Effector CD4-positive, alpha-beta T cell (primary cell): ENCODE results near the gene MFAP5. TPM values are rescaled to one million over a fixed set of nuclear protein-coding genes. Genes with fewer than 3 reads are reported as not detected.

Experiments used
- DNase-seq: peaks from one replicate; pipeline ENCODE4 v3.0.0-alpha.2; 2020
- total RNA-seq: gene quantifications from one replicate; lab custom pipeline; 2026; lab: John Stamatoyannopoulos, UW

MFAP5 gene
- not detected for total RNA-seq

GRCh38 chr12:8662593-8662992 is at the start of gene MFAP5:
TSS of gene MFAP5 (minus strand) at chr12:8662826. CDS start at chr12:8662104, 722 bp downstream.
- no peak for DNase-seq

GRCh38 chr12:8709124-8709830 is 46.7 kb upstream of the MFAP5 start:
- DNase-seq, result no peak

- no peak for DNase-seq
These were observed 39.5 kb upstream of the MFAP5 start for GRCh38 chr12:8702159-8702558.

- DNase-seq, result no peak
These were observed 38.5 kb upstream of the MFAP5 start for GRCh38 chr12:8701046-8701660.

GRCh38 chr12:8699714-8700113 is 37.1 kb upstream of the MFAP5 start:
- no peak for DNase-seq

GRCh38 chr12:8698879-8699278 is 36.3 kb upstream of the MFAP5 start:
- no peak for DNase-seq

GRCh38 chr12:8698132-8698851 is 35.7 kb upstream of the MFAP5 start:
- DNase-seq, result peak; percentile 18

- DNase-seq, result peak; percentile 63
These were observed 35.0 kb upstream of the MFAP5 start, which contains the start of gene RIMKLB for GRCh38 chr12:8697476-8698131. TSS of gene RIMKLB (plus strand) at chr12:8697991. CDS start at chr12:8713867, 15,876 bp downstream.

GRCh38 chr12:8697120-8697475 is 34.5 kb upstream of the MFAP5 start:
- peak; percentile 2 for DNase-seq

- DNase-seq, result no peak
These were observed 33.9 kb upstream of the MFAP5 start for GRCh38 chr12:8696442-8697090.

- no peak for DNase-seq
These were observed 32.5 kb upstream of the MFAP5 start for GRCh38 chr12:8695116-8695515.

GRCh38 chr12:8692573-8692972 is 29.9 kb upstream of the MFAP5 start:
- no peak for DNase-seq

GRCh38 chr12:8689681-8690080 is 27.1 kb upstream of the MFAP5 start:
- no peak for DNase-seq

- no peak for DNase-seq
These were observed 25.4 kb upstream of the MFAP5 start for GRCh38 chr12:8687846-8688601.

- DNase-seq, result no peak
These were observed 22.4 kb upstream of the MFAP5 start for GRCh38 chr12:8685051-8685450.

GRCh38 chr12:8681129-8681884 is 18.7 kb upstream of the MFAP5 start:
- no peak for DNase-seq

- DNase-seq, result no peak
These were observed 17.9 kb upstream of the MFAP5 start for GRCh38 chr12:8680533-8680932.

- DNase-seq, result no peak
These were observed 16.1 kb upstream of the MFAP5 start for GRCh38 chr12:8678661-8679111.

- no peak for DNase-seq
These were observed 14.7 kb upstream of the MFAP5 start for GRCh38 chr12:8677362-8677761.

- no peak for DNase-seq
These were observed 14.0 kb upstream of the MFAP5 start for GRCh38 chr12:8676651-8677050.

- no peak for DNase-seq
These were observed 13.0 kb upstream of the MFAP5 start for GRCh38 chr12:8675591-8676036.
